Neural cell (in vitro differentiated cells): ENCODE measurements around the gene BANP. TPM values are rescaled to one million over a fixed set of nuclear protein-coding genes. Genes with fewer than 3 reads are reported as not detected.

ENCODE experiments used
- H2AFZ ChIP-seq: fragments of 200-600, 300-800 bp; sonication (generic), shearing (Covaris generic); 2 replicates; pipeline ENCODE4 v1.6.0; 2014; ENCODE audit warnings: low read depth, mild to moderate bottlenecking, antibody characterized with exemption, low read length, moderate library complexity
- H3F3A ChIP-seq: fragments of 200-600 bp; shearing (Covaris generic); 2 replicates; pipeline ENCODE4 v1.6.1; 2016; ENCODE audit warnings: mild to moderate bottlenecking, moderate library complexity, mixed read lengths, antibody characterized with exemption, low read length; ENCODE audit not compliant: insufficient read depth, poor library complexity, severe bottlenecking
- H3K27ac ChIP-seq: fragments of 200-600, 300-800 bp; sonication (generic), shearing (Covaris generic); 2 replicates; pipeline ENCODE4 v1.5.1; 2014; ENCODE audit warnings: mild to moderate bottlenecking, low read length, moderate library complexity
- H3K27me3 ChIP-seq: fragments of 300-800, 200-600 bp; sonication (generic), shearing (Covaris generic); 2 replicates; pipeline ENCODE4 v1.6.0; 2014; ENCODE audit warnings: mild to moderate bottlenecking, low read depth, low read length, moderate library complexity; ENCODE audit not compliant: insufficient read depth
- H3K36me3 ChIP-seq: fragments of 300-800, 200-600 bp; sonication (generic), shearing (Covaris generic); 2 replicates; pipeline ENCODE4 v1.5.1; 2014; ENCODE audit warnings: mild to moderate bottlenecking, antibody characterized with exemption, low read length, moderate library complexity; ENCODE audit not compliant: insufficient read depth
- H3K4me2 ChIP-seq: fragments of 300-800, 200-600 bp; sonication (generic), shearing (Covaris generic); 2 replicates; pipeline ENCODE4 v1.6.0; 2014; ENCODE audit warnings: mild to moderate bottlenecking, low read length
- H3K4me3 ChIP-seq: fragments of 300-800, 200-600 bp; sonication (generic), shearing (Covaris generic); 2 replicates; pipeline ENCODE4 v1.5.1; 2014; ENCODE audit warnings: mild to moderate bottlenecking, low read length, moderate library complexity
- H3K79me2 ChIP-seq: fragments of 200-600 bp; shearing (Covaris generic); replicated peaks from 2 replicates; pipeline ENCODE4 v1.6.0; 2014; ENCODE audit warnings: mild to moderate bottlenecking, low read length, moderate library complexity; ENCODE audit not compliant: insufficient read depth
- H3K9ac ChIP-seq: fragments of 300-800, 200-600 bp; sonication (generic), shearing (Covaris generic); 2 replicates; pipeline ENCODE4 v1.6.1; 2016; ENCODE audit warnings: mild to moderate bottlenecking, low read length, mixed read lengths
- H3K9me2 ChIP-seq: fragments of 200-600 bp; shearing (Covaris generic); 2 replicates; pipeline ENCODE4 v1.6.1; 2016; ENCODE audit warnings: mild to moderate bottlenecking, low read length, mixed read lengths; ENCODE audit not compliant: insufficient read depth
- H3K9me3 ChIP-seq: fragments of 200-600, 300-800 bp; sonication (generic), shearing (Covaris generic); 2 replicates; pipeline ENCODE4 v1.6.1; 2016; ENCODE audit warnings: mild to moderate bottlenecking, mixed run types, low read length, moderate library complexity, mixed read lengths
- H4K20me1 ChIP-seq: fragments of 200-600 bp; shearing (Covaris generic); 2 replicates; pipeline ENCODE4 v1.6.1; 2016; ENCODE audit warnings: mild to moderate bottlenecking, mixed run types; ENCODE audit not compliant: insufficient read depth
- CTCF ChIP-seq: fragments of 450-650 bp; IDR thresholded peaks from 2 replicates; pipeline ENCODE4 v1.5.1; 2014; ENCODE audit warnings: antibody characterized with exemption, mild to moderate bottlenecking, moderate library complexity; ENCODE audit not compliant: poor library complexity, severe bottlenecking
- EP300 ChIP-seq: fragments of 450-650 bp; conservative IDR thresholded peaks from 2 replicates; pipeline ENCODE4 v1.6.1; 2014; ENCODE audit warnings: antibody characterized with exemption, mild to moderate bottlenecking, moderate library complexity; ENCODE audit not compliant: poor library complexity, severe bottlenecking
- EZH2 ChIP-seq: fragments of 200-600, 300-800 bp; shearing (Covaris generic), sonication (generic); IDR thresholded peaks from 2 replicates; pipeline ENCODE4 v1.6.1; 2014; ENCODE audit warnings: antibody characterized with exemption, low read length, borderline replicate concordance, mild to moderate bottlenecking; ENCODE audit not compliant: insufficient read depth, poor library complexity, severe bottlenecking
- MXI1 ChIP-seq: fragments of 450-650 bp; conservative IDR thresholded peaks from 2 replicates; pipeline ENCODE4 v1.6.1; 2014; ENCODE audit warnings: antibody characterized with exemption, mild to moderate bottlenecking; ENCODE audit not compliant: poor library complexity, severe bottlenecking
- POLR2AphosphoS5 ChIP-seq: IDR thresholded peaks from 2 replicates; pipeline ENCODE4 v1.6.1; 2012
- RAD21 ChIP-seq: fragments of 450-650 bp; conservative IDR thresholded peaks from 2 replicates; pipeline ENCODE4 v1.6.1; 2014; ENCODE audit warnings: antibody characterized with exemption, mild to moderate bottlenecking, moderate library complexity
- REST ChIP-seq: IDR thresholded peaks from 2 replicates; pipeline ENCODE4 v1.6.1; 2012; ENCODE audit warnings: borderline replicate concordance
- SMC3 ChIP-seq: fragments of 450-650 bp; conservative IDR thresholded peaks from 2 replicates; pipeline ENCODE4 v1.6.1; 2014; ENCODE audit warnings: antibody characterized with exemption, mild to moderate bottlenecking, moderate library complexity; ENCODE audit not compliant: poor library complexity
- TAF1 ChIP-seq: IDR thresholded peaks from 2 replicates; pipeline ENCODE4 v1.6.1; 2012; ENCODE audit warnings: low read depth
- polyA plus RNA-seq: library from polyadenylated mRNA; depleted of rRNA; stranded (reverse); fragments of >200 nt; gene quantifications from 2 replicates; pipeline ENCODE4 v1.2.3, GENCODE V29; 2014

The BANP gene
- polyA plus RNA-seq, 1 donor from 2014 or later, result 20.6 TPM

GRCh38 chr16:87964049-87964659, 12.9 kb downstream of the BANP start (continued):
- TF ChIP-seq EP300, result no peak

- H3K27ac ChIP-seq, result no peak overlapping the region
- H3K36me3 ChIP-seq, result no peaks in the 10 kb centered on the region
- no peaks in the 10 kb centered on the region for H4K20me1 ChIP-seq
- no peaks in the 10 kb centered on the region for H3K9me2 ChIP-seq
- TF ChIP-seq TAF1, result no peak
- H3K79me2 ChIP-seq, result peaks cover 18% of the 10 kb centered on the region
- no peaks in the 10 kb centered on the region for H3K27me3 ChIP-seq
- no peaks in the 10 kb centered on the region for H3K9me3 ChIP-seq
- no peak overlapping the region for H3K9ac ChIP-seq
- H3K4me3 ChIP-seq, result no peak overlapping the region
- H3K4me2 ChIP-seq, result no peak overlapping the region
- H2AFZ ChIP-seq, result no peak overlapping the region
- H3F3A ChIP-seq, result no peaks in the 10 kb centered on the region
Observed at GRCh38 chr16:87965417-87965816, 14.2 kb downstream of the BANP start.

GRCh38 chr16:87966064-87966645, 14.9 kb downstream of the BANP start:
- Histone ChIP-seq H3K4me3 (no peak overlapping the region), H4K20me1 (no peaks in the 10 kb centered on the region), H3F3A (no peaks in the 10 kb centered on the region), H3K27ac (no peak overlapping the region), H3K27me3 (no peaks in the 10 kb centered on the region), H3K9me2 (no peaks in the 10 kb centered on the region), H3K4me2 (no peak overlapping the region), H3K9me3 (no peaks in the 10 kb centered on the region), H2AFZ (no peak overlapping the region), H3K9ac (no peak overlapping the region), H3K79me2 (peaks cover 19% of the 10 kb centered on the region), H3K36me3 (no peaks in the 10 kb centered on the region)
- no peak for TF ChIP-seq EP300
- TF ChIP-seq MXI1, result no peak
- TF ChIP-seq CTCF, result no peak
- no peak for TF ChIP-seq POLR2AphosphoS5
- no peak for TF ChIP-seq SMC3
- no peak for TF ChIP-seq RAD21
- no peak for TF ChIP-seq REST
- TF ChIP-seq EZH2, result no peak
- TF ChIP-seq TAF1, result no peak
